HepG2 (cell line): Measurements from ENCODE around the gene NEURL2. TPM values are rescaled to one million over a fixed set of nuclear protein-coding genes. Genes with fewer than 3 reads are reported as not detected.

Source experiments
- AKNA ChIP-seq: sonication (generic); formaldehyde crosslinking; IDR thresholded peaks from 2 replicates; pipeline ENCODE4 v1.4.0; 2020; ENCODE audit warnings: missing genetic modification reagents, borderline replicate concordance
- BRF2 ChIP-seq: sonication (generic); formaldehyde crosslinking; IDR thresholded peaks from 2 replicates; pipeline ENCODE4 v1.8.1; 2022; ENCODE audit warnings: mild to moderate bottlenecking, missing genetic modification reagents
- CTCF ChIP-seq: sonication (generic); formaldehyde crosslinking; IDR thresholded peaks from 2 replicates; pipeline ENCODE4 v1.5.0; 2020; ENCODE audit warnings: mild to moderate bottlenecking, missing genetic modification reagents, moderate library complexity
- ERF ChIP-seq: IDR thresholded peaks from 2 replicates; pipeline ENCODE4 v1.6.1; 2018; ENCODE audit warnings: missing biosample characterization, missing genetic modification reagents
- MAFF ChIP-seq: IDR thresholded peaks from 2 replicates; pipeline ENCODE4 v1.6.1; 2011; ENCODE audit warnings: low read depth, low read length, improper control_type of control experiment
- MXD4 ChIP-seq: IDR thresholded peaks from 2 replicates; pipeline ENCODE4 v1.6.1; 2016; ENCODE audit warnings: mild to moderate bottlenecking, missing biosample characterization, missing genetic modification reagents
- POLR2G ChIP-seq: fragments of 200-400 bp; formaldehyde crosslinking; IDR thresholded peaks from 2 replicates; pipeline ENCODE4 v1.6.1; 2018; ENCODE audit warnings: mild to moderate bottlenecking, low read depth, low read length, moderate library complexity
- SP1 ChIP-seq, 2 experiments: fragments of 450-650 bp in 1 of 2; sonication (generic) in 1 of 2; formaldehyde crosslinking in 1 of 2; IDR thresholded peaks; 2 replicates each; pipeline versions ENCODE4 v1.4.0 to v1.6.1; 2016 to 2020; ENCODE audit warnings: missing genetic modification reagents in 1 of 2
- TFDP1 ChIP-seq: IDR thresholded peaks from 2 replicates; pipeline ENCODE4 v1.6.1; 2016; ENCODE audit warnings: missing compliant biosample characterization, missing genetic modification reagents, borderline replicate concordance
- ZFP41 ChIP-seq: sonication (generic); formaldehyde crosslinking; IDR thresholded peaks from 2 replicates; pipeline ENCODE4 v1.4.0; 2020; ENCODE audit warnings: mild to moderate bottlenecking, missing genetic modification reagents, borderline replicate concordance
- ZNF101 ChIP-seq: sonication (generic); formaldehyde crosslinking; IDR thresholded peaks from 2 replicates; pipeline ENCODE4 v1.4.0; 2020; ENCODE audit warnings: mild to moderate bottlenecking, low read depth, missing genetic modification reagents, borderline replicate concordance
- ZNF235 ChIP-seq: sonication (generic); formaldehyde crosslinking; IDR thresholded peaks from 2 replicates; pipeline ENCODE4 v1.8.1; 2023; ENCODE audit warnings: mild to moderate bottlenecking, missing genetic modification reagents, borderline replicate concordance
- ZNF558 ChIP-seq: sonication (generic); formaldehyde crosslinking; IDR thresholded peaks from 2 replicates; pipeline ENCODE4 v1.9.0; 2022; ENCODE audit warnings: mild to moderate bottlenecking, missing genetic modification reagents, borderline replicate concordance
- polyA plus RNA-seq, 8 experiments: library from polyadenylated mRNA; depleted of rRNA in 3 of 8; stranded (reverse) in 7 of 8; unstranded in 1 of 8; fragments of >200 nt; fragmentation: Illumina TruSeq in 4 of 8; extraction: Trizol in 4 of 8; gene quantifications; 2 replicates each; pipeline versions ENCODE4 v1.2.1 to v1.2.3, GENCODE V29; 2011 to 2016; ENCODE audit warnings: low read depth in 4 of 8, missing spikeins in 1 of 8, mixed read lengths in 1 of 8; ENCODE audit not compliant: insufficient read depth in 1 of 8
- total RNA-seq, 5 experiments: library from RNA; depleted of rRNA; stranded (reverse); fragments of >200 nt; fragmentation: Illumina TruSeq; extraction: Trizol; gene quantifications; 2 replicates each; pipeline ENCODE4 v1.2.3, GENCODE V29; 2016; ENCODE audit warnings: low read depth in 1 of 5
- TF ChIP-seq, protein P1 (sequence below): sonication (generic); formaldehyde crosslinking; IDR thresholded peaks from 2 replicates; pipeline ENCODE4 v1.4.0; 2020; ENCODE audit warnings: missing genetic modification reagents
- TF ChIP-seq, protein P2 (sequence below): sonication (generic); formaldehyde crosslinking; IDR thresholded peaks from 2 replicates; pipeline ENCODE4 v1.8.1; 2023; ENCODE audit warnings: missing genetic modification reagents, inconsistent platforms, borderline replicate concordance

Gene NEURL2
- total and polyA plus RNA-seq, 2 of the 13 experiments (the other 11 are each of a cell fraction or from before 2014, with no cell fraction given) = 7.2 to 9.7 TPM

DNA sequence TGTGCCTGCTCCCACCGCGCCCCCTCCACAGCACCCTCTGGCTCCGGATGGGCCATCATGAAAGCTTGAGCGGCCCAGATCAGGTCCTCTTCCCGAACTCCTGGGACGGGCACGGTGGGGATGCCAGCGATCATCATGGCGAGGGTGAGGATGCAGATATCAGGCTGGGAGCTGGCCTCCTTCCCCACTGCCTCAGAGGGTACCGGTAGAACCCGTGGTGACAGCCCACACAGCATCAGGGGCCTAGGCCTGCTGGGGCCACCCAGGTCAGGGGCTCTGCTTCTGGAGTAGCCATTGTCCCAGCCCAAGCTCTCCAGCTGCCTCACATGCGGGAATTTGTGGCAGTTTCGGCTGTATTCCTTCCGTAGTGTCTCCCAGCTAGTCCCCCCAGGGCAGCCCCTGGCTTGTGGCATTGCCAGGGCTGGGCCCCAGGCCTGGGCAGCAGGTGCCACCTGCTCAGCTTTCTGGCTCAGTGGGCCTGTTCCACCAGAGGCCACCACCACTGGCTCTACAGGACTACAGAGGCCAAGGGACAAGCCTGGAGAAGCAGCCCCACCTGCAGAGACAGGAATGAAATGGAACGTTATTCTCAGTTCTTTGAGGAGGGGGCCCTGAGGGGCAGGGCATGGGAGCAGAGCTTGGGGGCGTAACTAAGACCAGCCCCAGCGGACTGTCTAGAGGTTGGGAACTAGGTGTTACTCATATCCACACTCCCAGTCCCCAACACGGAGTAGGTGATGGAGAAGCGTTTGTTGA is 4.2 kb downstream of the NEURL2 start (continued):
- TF ChIP-seq TFDP1 (CRISPR knock-in tag) (no peak), ZFP41 (0 out of 2 replicates have a peak, but pooled peaks have one; percentile 47), POLR2G (peak; percentile 53), ZNF558 (CRISPR knock-in tag) (no peak), ERF (no peak), BRF2 (CRISPR knock-in tag) (no peak), MXD4 (no peak), CTCF (peak; percentile 26), ZNF101 (CRISPR knock-in tag) (no peak), ZNF235 (CRISPR knock-in tag) (no peak), MAFF (no peak), SP1 (IDR thresholded peaks at IDR 0.05) (no peak), SP1 (CRISPR knock-in tag; IDR thresholded peaks at IDR 0.05) (no peak), AKNA (no peak)
- TF ChIP-seq, protein P1, sequence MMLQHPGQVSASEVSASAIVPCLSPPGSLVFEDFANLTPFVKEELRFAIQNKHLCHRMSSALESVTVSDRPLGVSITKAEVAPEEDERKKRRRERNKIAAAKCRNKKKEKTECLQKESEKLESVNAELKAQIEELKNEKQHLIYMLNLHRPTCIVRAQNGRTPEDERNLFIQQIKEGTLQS = no peak
- TF ChIP-seq, protein P2, sequence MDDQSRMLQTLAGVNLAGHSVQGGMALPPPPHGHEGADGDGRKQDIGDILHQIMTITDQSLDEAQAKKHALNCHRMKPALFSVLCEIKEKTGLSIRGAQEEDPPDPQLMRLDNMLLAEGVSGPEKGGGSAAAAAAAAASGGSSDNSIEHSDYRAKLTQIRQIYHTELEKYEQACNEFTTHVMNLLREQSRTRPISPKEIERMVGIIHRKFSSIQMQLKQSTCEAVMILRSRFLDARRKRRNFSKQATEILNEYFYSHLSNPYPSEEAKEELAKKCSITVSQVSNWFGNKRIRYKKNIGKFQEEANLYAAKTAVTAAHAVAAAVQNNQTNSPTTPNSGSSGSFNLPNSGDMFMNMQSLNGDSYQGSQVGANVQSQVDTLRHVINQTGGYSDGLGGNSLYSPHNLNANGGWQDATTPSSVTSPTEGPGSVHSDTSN = no peak
